Panc1 (cell line): Measurements from ENCODE around the gene UGT1A5.

ENCODE experiments used
- POLR2AphosphoS5 ChIP-seq: IDR thresholded peaks from 2 replicates; pipeline ENCODE4 v1.6.1; 2012; ENCODE audit warnings: mild to moderate bottlenecking, low read depth, low read length, moderate library complexity
- TF ChIP-seq, protein P1 (sequence below): fragments of 450-650 bp; IDR thresholded peaks from 2 replicates; pipeline ENCODE4 v1.5.1; 2017; ENCODE audit warnings: mild to moderate bottlenecking

DNA sequence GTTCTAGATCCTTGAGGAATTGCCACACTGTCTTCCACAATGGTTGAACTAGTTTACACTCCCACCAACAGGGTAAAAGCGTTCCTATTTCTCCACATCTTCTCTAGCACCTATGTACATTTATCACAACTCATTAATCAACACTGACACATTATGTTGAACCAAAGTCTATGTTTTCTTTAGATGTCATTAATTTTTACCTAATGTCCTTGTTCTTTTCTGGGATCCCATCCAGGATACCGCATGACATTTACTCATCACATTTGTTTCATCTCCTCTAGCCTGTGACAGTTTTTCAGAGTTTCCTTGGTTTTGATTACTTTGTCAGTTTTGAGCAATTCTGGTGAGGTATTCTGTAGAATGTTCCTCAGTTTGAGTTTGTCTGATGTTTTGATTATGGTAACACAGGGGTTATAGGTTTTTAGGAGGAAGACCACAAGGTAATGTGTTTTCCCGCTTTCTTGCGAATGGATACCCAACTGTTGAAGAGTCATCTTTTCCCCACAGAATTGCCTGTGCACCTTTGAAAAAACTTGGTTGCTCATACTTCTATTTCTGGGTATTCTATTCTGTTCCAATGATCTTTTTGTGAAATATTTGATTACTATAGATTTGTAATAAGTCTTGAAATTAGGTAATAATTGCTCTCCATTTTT is 44.0 kb upstream of the UGT1A5 start:
- TF ChIP-seq, protein P1, sequence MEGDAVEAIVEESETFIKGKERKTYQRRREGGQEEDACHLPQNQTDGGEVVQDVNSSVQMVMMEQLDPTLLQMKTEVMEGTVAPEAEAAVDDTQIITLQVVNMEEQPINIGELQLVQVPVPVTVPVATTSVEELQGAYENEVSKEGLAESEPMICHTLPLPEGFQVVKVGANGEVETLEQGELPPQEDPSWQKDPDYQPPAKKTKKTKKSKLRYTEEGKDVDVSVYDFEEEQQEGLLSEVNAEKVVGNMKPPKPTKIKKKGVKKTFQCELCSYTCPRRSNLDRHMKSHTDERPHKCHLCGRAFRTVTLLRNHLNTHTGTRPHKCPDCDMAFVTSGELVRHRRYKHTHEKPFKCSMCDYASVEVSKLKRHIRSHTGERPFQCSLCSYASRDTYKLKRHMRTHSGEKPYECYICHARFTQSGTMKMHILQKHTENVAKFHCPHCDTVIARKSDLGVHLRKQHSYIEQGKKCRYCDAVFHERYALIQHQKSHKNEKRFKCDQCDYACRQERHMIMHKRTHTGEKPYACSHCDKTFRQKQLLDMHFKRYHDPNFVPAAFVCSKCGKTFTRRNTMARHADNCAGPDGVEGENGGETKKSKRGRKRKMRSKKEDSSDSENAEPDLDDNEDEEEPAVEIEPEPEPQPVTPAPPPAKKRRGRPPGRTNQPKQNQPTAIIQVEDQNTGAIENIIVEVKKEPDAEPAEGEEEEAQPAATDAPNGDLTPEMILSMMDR: no peak
- TF ChIP-seq POLR2AphosphoS5: no peak
